Astrocyte (in vitro differentiated cells and primary cell): Measurements from ENCODE around the gene CLHC1. TPM values are rescaled to one million over a fixed set of nuclear protein-coding genes. Genes with fewer than 3 reads are reported as not detected.
"Not testable (repeated sequence)": the region's sequence is repeated elsewhere in the genome, so short reads cannot be mapped to it uniquely, and the experiment has no call there.

Experiments used
- DNase-seq: peaks from one replicate; pipeline ENCODE4 v3.0.0-alpha.2; 2010; ENCODE audit warnings: low read depth
- FAIRE-seq: peaks from 2 replicates; lab custom pipeline; 2011; peaks lifted over from hg19 to GRCh38; lab: Jason Lieb, UNC
- H2AFZ ChIP-seq: 2 replicates; pipeline ENCODE4 v1.6.0; 2012; ENCODE audit warnings: low read depth, low read length, inconsistent platforms
- H3K27ac ChIP-seq: 2 replicates; pipeline ENCODE4 v1.5.1; 2011; ENCODE audit warnings: low read depth, low read length, inconsistent platforms
- H3K27me3 ChIP-seq: 2 replicates; pipeline ENCODE4 v1.6.0; 2011; ENCODE audit warnings: low read length, inconsistent platforms; ENCODE audit not compliant: insufficient read depth
- H3K36me3 ChIP-seq: 2 replicates; pipeline ENCODE4 v1.5.1; 2011; ENCODE audit warnings: low read length, inconsistent platforms; ENCODE audit not compliant: insufficient read depth
- H3K4me1 ChIP-seq: 2 replicates; pipeline ENCODE4 v1.5.1; 2011; ENCODE audit warnings: low read length, inconsistent platforms; ENCODE audit not compliant: insufficient read depth
- H3K4me2 ChIP-seq: 2 replicates; pipeline ENCODE4 v1.6.0; 2012; ENCODE audit warnings: low read length, inconsistent platforms
- H3K4me3 ChIP-seq: 2 replicates; pipeline ENCODE4 v1.5.1; 2011; ENCODE audit warnings: low read depth, mild to moderate bottlenecking, low read length, inconsistent platforms; ENCODE audit not compliant: insufficient read depth
- H3K79me2 ChIP-seq: 2 replicates; pipeline ENCODE4 v1.6.0; 2012; ENCODE audit warnings: mild to moderate bottlenecking, low read length, inconsistent platforms; ENCODE audit not compliant: insufficient read depth
- H3K9ac ChIP-seq: 2 replicates; pipeline ENCODE4 v1.6.0; 2012; ENCODE audit warnings: mild to moderate bottlenecking, low read length, inconsistent platforms
- H3K9me3 ChIP-seq: 2 replicates; pipeline ENCODE4 v1.5.1; 2012; ENCODE audit warnings: low read depth, mild to moderate bottlenecking, low read length, inconsistent platforms; ENCODE audit not compliant: insufficient read depth
- H4K20me1 ChIP-seq: 2 replicates; pipeline ENCODE4 v1.6.0; 2012; ENCODE audit warnings: low read length, inconsistent platforms; ENCODE audit not compliant: insufficient read depth
- H3K27ac Mint-ChIP-seq: one replicate; pipeline ENCODE4 v1.8.0; 2021; ENCODE audit warnings: mild to moderate bottlenecking, mixed read lengths; ENCODE audit not compliant: unreplicated experiment
- H3K27me3 Mint-ChIP-seq: one replicate; pipeline ENCODE4 v1.8.0; 2021; ENCODE audit warnings: low read depth, mixed read lengths; ENCODE audit not compliant: unreplicated experiment
- H3K36me3 Mint-ChIP-seq: one replicate; pipeline ENCODE4 v1.8.0; 2021; ENCODE audit warnings: low read depth, mixed read lengths; ENCODE audit not compliant: unreplicated experiment
- H3K4me1 Mint-ChIP-seq: one replicate; pipeline ENCODE4 v1.8.0; 2021; ENCODE audit warnings: low read depth, mixed read lengths; ENCODE audit not compliant: unreplicated experiment
- H3K4me3 Mint-ChIP-seq: one replicate; pipeline ENCODE4 v1.8.0; 2021; ENCODE audit warnings: mild to moderate bottlenecking, moderate library complexity, mixed read lengths; ENCODE audit not compliant: unreplicated experiment
- H3K9me3 Mint-ChIP-seq: one replicate; pipeline ENCODE4 v1.8.0; 2021; ENCODE audit warnings: mild to moderate bottlenecking, mixed read lengths; ENCODE audit not compliant: unreplicated experiment
- EZH2 ChIP-seq: IDR thresholded peaks from 2 replicates; pipeline ENCODE4 v1.6.1; 2012; ENCODE audit warnings: mild to moderate bottlenecking, low read length, inconsistent platforms; ENCODE audit not compliant: insufficient read depth
- total RNA-seq: library from RNA; stranded (reverse); gene quantifications from 2 replicates; pipeline ENCODE4 v1.2.1, GENCODE V29; 2021
- TF ChIP-seq, protein P1 (sequence below): IDR thresholded peaks from 2 replicates; pipeline ENCODE4 v1.5.1; 2011; ENCODE audit warnings: low read depth, mild to moderate bottlenecking, inconsistent platforms, low read length, moderate library complexity; ENCODE audit not compliant: insufficient read depth

Gene CLHC1
- total RNA-seq, 1 donor from 2014 or later: 17.5 TPM

DNA sequence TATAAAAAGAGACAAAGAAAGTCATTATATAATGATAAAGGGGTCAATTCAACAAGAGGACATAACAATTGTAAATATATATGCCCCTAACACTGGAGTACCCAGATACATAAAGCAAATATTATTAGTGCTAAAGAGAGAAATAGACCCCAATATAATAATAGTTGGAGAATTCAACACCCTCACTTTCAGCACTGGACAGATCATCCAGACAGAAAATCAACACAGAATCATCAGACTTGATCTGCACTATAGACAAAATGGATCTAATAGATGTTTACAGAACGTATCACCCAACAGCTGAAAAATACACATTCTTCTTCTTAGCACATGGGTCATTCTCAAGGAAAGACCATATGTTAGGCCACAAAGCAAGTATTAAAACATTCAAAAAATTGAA, 31.7 kb downstream of the CLHC1 start:
- Mint-ChIP-seq H3K9me3 (peaks cover 5% of the 10 kb centered on the region), H3K4me3 (no peak overlapping the region), H3K27me3 (no peaks in the 10 kb centered on the region), H3K27ac (no peak overlapping the region), H3K36me3 (peaks cover 54% of the 10 kb centered on the region), H3K4me1 (no peaks in the 10 kb centered on the region)
- H3K27ac ChIP-seq: no peak overlapping the region
- H4K20me1 ChIP-seq: no peaks in the 10 kb centered on the region
- H3K9me3 ChIP-seq: no peaks in the 10 kb centered on the region
- no peak overlapping the region for H3K4me3 ChIP-seq
- no peak overlapping the region for H2AFZ ChIP-seq
- H3K36me3 ChIP-seq: peaks cover 3% of the 10 kb centered on the region
- no peaks in the 10 kb centered on the region for H3K4me1 ChIP-seq
- no peaks in the 10 kb centered on the region for H3K79me2 ChIP-seq
- FAIRE-seq: no peak
- TF ChIP-seq, protein P1, sequence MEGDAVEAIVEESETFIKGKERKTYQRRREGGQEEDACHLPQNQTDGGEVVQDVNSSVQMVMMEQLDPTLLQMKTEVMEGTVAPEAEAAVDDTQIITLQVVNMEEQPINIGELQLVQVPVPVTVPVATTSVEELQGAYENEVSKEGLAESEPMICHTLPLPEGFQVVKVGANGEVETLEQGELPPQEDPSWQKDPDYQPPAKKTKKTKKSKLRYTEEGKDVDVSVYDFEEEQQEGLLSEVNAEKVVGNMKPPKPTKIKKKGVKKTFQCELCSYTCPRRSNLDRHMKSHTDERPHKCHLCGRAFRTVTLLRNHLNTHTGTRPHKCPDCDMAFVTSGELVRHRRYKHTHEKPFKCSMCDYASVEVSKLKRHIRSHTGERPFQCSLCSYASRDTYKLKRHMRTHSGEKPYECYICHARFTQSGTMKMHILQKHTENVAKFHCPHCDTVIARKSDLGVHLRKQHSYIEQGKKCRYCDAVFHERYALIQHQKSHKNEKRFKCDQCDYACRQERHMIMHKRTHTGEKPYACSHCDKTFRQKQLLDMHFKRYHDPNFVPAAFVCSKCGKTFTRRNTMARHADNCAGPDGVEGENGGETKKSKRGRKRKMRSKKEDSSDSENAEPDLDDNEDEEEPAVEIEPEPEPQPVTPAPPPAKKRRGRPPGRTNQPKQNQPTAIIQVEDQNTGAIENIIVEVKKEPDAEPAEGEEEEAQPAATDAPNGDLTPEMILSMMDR: no peak
- no peak for TF ChIP-seq EZH2
- no peaks in the 10 kb centered on the region for H3K27me3 ChIP-seq
- DNase-seq: no peak
- H3K4me2 ChIP-seq: no peak overlapping the region
- H3K9ac ChIP-seq: no peak overlapping the region

DNA sequence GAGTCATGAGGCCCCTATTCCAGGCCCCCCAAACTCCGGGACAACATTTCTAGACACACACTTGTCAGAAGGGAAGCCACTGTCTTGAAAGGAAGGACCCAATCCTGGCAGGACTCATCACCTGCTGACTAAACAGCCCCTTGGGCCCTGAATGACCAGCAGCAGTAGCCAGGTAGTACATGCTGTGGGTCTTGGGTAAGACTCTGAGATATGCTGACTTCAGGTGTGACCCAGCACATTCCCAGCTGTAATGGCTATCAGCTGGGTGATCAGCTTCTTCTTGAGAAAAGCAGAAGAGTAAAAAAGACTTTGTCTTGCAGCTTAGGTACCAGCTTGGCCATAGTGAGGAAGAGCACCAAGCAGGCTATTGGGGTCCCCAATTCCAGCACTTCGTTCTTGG, 35.6 kb downstream of the CLHC1 start:
- no peak overlapping the region for H3K4me3 ChIP-seq
- H3K79me2 ChIP-seq: no peaks in the 10 kb centered on the region
- DNase-seq (no peak), FAIRE-seq (no peak)
- H3K9me3 ChIP-seq: no peaks in the 10 kb centered on the region
- TF ChIP-seq, protein P1: no peak
- no peak for TF ChIP-seq EZH2
- H3K27ac ChIP-seq: no peak overlapping the region
- Mint-ChIP-seq H3K4me3 (no peak overlapping the region), H3K4me1 (no peaks in the 10 kb centered on the region), H3K27me3 (no peaks in the 10 kb centered on the region), H3K9me3 (peaks cover 6% of the 10 kb centered on the region), H3K27ac (no peak overlapping the region), H3K36me3 (peaks cover 34% of the 10 kb centered on the region)
- no peak overlapping the region for H3K9ac ChIP-seq
- no peak overlapping the region for H2AFZ ChIP-seq
- no peaks in the 10 kb centered on the region for H3K27me3 ChIP-seq
- no peaks in the 10 kb centered on the region for H3K4me1 ChIP-seq
- peaks cover 6% of the 10 kb centered on the region for H3K36me3 ChIP-seq
- H3K4me2 ChIP-seq: no peak overlapping the region
- H4K20me1 ChIP-seq: no peaks in the 10 kb centered on the region

DNA sequence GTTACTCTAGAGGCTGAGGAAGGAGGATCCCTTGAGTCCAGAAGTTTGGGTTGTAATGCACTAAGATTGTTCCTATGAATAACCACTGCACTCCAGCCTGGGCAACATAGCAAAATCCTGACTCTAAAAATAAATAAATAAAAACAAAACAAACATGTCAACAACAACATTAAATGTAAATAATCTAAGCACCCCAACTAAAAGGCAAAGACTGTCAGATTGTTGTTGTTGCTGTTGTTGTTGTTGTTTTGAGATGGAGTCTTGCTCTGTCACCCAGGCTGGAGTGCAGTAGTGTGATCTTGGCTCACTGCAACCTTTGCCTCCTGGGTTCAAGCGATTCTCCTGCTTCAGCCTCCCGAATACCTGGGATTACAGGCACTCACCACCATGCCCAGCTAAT, 40.2 kb downstream of the CLHC1 start:
- not testable (repeated sequence) for H3K36me3 ChIP-seq, H3K4me2 ChIP-seq, H3K27ac Mint-ChIP-seq, H3K9me3 ChIP-seq, H2AFZ ChIP-seq, H3K27me3 Mint-ChIP-seq, H3K4me3 ChIP-seq, H3K4me3 Mint-ChIP-seq, H3K79me2 ChIP-seq, H3K9ac ChIP-seq, H3K27ac ChIP-seq, H3K4me1 Mint-ChIP-seq, DNase-seq, H3K27me3 ChIP-seq, H3K9me3 Mint-ChIP-seq, H3K4me1 ChIP-seq, FAIRE-seq, H4K20me1 ChIP-seq
- peaks cover 24% of the 10 kb centered on the region for H3K36me3 Mint-ChIP-seq

DNA sequence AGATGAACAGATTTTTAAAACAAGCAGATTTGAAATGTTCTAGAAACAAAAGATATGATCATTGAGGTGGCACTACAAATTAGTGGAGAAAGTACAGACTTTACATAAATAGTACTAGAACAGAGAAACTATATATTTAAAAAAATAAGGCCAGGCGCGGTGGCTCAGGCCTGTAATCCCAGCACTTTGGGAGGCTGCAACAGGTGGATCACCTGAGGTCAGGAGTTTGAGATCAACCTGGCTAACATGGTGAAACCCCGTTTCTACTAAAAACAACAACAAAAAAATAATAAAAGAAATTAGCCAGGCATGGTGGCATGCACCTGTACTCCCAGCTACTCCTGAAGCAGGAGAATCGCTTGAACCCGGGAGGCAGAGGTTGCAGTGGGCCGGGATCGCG, 45.3 kb downstream of the CLHC1 start:
- H3K27ac ChIP-seq, H3K79me2 ChIP-seq, H3K9me3 Mint-ChIP-seq, H3K9ac ChIP-seq, H3K4me1 Mint-ChIP-seq, H3K36me3 ChIP-seq, H3K9me3 ChIP-seq, H2AFZ ChIP-seq, H3K27me3 Mint-ChIP-seq, H3K27ac Mint-ChIP-seq, H3K27me3 ChIP-seq, H3K4me1 ChIP-seq, H3K4me2 ChIP-seq, FAIRE-seq, H3K4me3 Mint-ChIP-seq, H3K4me3 ChIP-seq, H4K20me1 ChIP-seq, DNase-seq: not testable (repeated sequence)
- peaks cover 13% of the 10 kb centered on the region for H3K36me3 Mint-ChIP-seq
